ENCODE measurements around the gene ONECUT2.

DNA sequence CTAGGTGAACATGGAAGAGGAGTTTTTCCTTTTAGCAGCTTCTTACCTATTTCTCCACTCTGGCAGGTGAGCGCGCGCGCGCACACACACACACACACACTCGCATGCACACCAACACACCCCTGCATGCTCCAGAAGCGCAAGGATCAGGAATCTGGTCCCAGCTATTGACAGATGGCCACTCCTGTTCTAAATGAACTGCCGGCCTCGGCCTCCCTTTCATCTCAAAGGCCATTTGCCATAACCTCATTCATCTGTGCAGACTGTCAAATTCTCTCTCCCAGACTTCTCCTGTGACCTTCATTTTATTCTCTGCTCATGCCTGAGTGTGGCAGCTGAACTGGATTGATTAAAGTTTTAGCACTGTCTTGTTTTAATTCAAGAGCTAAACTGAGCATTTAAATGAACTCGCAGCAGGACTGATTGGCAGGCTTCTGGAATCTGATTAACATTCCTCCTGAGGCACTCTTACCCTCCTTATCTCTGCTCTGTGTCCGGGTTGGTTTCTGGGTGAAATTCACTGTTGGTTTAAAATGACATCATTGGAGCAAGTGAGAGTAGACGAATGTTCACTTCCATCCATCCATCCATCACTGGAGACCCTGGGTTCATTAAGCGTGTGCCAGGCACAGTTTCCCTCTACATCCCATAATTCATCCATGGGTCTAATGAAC is 92.5 kb downstream of the ONECUT2 start:
- TF ChIP-seq, protein P1, sequence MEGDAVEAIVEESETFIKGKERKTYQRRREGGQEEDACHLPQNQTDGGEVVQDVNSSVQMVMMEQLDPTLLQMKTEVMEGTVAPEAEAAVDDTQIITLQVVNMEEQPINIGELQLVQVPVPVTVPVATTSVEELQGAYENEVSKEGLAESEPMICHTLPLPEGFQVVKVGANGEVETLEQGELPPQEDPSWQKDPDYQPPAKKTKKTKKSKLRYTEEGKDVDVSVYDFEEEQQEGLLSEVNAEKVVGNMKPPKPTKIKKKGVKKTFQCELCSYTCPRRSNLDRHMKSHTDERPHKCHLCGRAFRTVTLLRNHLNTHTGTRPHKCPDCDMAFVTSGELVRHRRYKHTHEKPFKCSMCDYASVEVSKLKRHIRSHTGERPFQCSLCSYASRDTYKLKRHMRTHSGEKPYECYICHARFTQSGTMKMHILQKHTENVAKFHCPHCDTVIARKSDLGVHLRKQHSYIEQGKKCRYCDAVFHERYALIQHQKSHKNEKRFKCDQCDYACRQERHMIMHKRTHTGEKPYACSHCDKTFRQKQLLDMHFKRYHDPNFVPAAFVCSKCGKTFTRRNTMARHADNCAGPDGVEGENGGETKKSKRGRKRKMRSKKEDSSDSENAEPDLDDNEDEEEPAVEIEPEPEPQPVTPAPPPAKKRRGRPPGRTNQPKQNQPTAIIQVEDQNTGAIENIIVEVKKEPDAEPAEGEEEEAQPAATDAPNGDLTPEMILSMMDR (IDR thresholded peaks at IDR 0.05) = no peak
- TF ChIP-seq EP300 (IDR thresholded peaks at IDR 0.05) = no peak

Measured in tibial nerve (tissue), 4 donors.